Testis (tissue), 3 donors: ENCODE data around the gene EIF2D. TPM values are rescaled to one million over a fixed set of nuclear protein-coding genes. Genes with fewer than 3 reads are reported as not detected.

ENCODE experiments used
- DNase-seq: peaks from one replicate; pipeline ENCODE4 v3.0.0-alpha.2; 2019
- H3K27ac ChIP-seq, 2 donors: fragments of 200-600 bp; sonication (generic); one replicate each; pipeline ENCODE4 v1.5.1; 2019
- H3K27me3 ChIP-seq: fragments of 200-600 bp; sonication (generic); one replicate; pipeline ENCODE4 v1.5.1; 2019
- H3K36me3 ChIP-seq: fragments of 200-600 bp; sonication (generic); one replicate; pipeline ENCODE4 v1.5.1; 2017; ENCODE audit warnings: low read depth; ENCODE audit errors: missing control alignments
- H3K4me1 ChIP-seq: fragments of 200-600 bp; sonication (generic); one replicate; pipeline ENCODE4 v1.5.1; 2019
- H3K4me3 ChIP-seq, 2 donors: fragments of 200-600 bp; sonication (generic); one replicate each; pipeline ENCODE4 v1.5.1; 2017 to 2019
- H3K9me3 ChIP-seq: fragments of 200-600 bp; sonication (generic); one replicate; pipeline ENCODE4 v1.5.1; 2017
- CTCF ChIP-seq, 3 experiments: fragments of 450-650 bp in 2 of 3; fragments of 200-600 bp in 1 of 3; sonication (generic) in 1 of 3; IDR thresholded peaks; one replicate each; pipeline ENCODE4 v1.5.1; 2016 to 2019; ENCODE audit warnings: antibody characterized with exemption in 3 of 3, mild to moderate bottlenecking in 2 of 3, moderate library complexity in 1 of 3
- POLR2A ChIP-seq: fragments of 450-650 bp; IDR thresholded peaks from one replicate; pipeline ENCODE4 v1.6.1; 2017; ENCODE audit warnings: antibody characterized with exemption, mild to moderate bottlenecking, moderate library complexity
- WGBS, 2 donors: methylation state at CpG; one replicate each; pipeline ENCODE4 v1.1.5; 2018; 5-methylcytosine and 5-hydroxymethylcytosine counted together
- intact Hi-C: fragments of 100-400 bp; cut with DNase I; formaldehyde crosslinking; loops from one replicate; pipeline ENCODE4 v1.15.1; 2023; ENCODE audit warnings: low total_unique reads
- polyA plus RNA-seq: library from polyadenylated mRNA; stranded (reverse); fragments of 350-450 nt; fragmentation: Illumina TruSeq; extraction: RNeasy Lipid Tissue Mini Kit (QIAGEN cat#74804); gene quantifications from one replicate; pipeline ENCODE4 v1.2.3, GENCODE V29; 2014; ENCODE audit warnings: low read depth, low replicate concordance; ENCODE audit not compliant: insufficient read depth
- total RNA-seq, 2 donors: library from RNA; depleted of rRNA; stranded (reverse); fragments of >200 nt; gene quantifications; one replicate each; pipeline ENCODE4 v1.2.3, GENCODE V29; 2016

Gene EIF2D
- total and polyA plus RNA-seq, 3 donors from 2014 or later: 54.8 to 65.3 (median 59.4) TPM

- intact Hi-C loops: no loop called here
- Histone ChIP-seq H3K4me1 (peaks cover 10% of the 10 kb centered on the region), H3K27me3 (no peaks in the 10 kb centered on the region), H3K36me3 (no peaks in the 10 kb centered on the region), H3K9me3 (no peaks in the 10 kb centered on the region), H3K27ac (no peak overlapping the region), H3K4me3 (no peak overlapping the region)
- WGBS, 2 donors: 93 to 100% methylated on average over 1 of the region's 1 CpG
- no peak for DNase-seq
- TF ChIP-seq POLR2A (no peak), CTCF (IDR thresholded peaks at IDR 0.05) (no peak)
Observed at GRCh38 chr1:206563367-206564207, 48.7 kb downstream of the EIF2D start.

GRCh38 chr1:206560007-206560716 is 52.1 kb downstream of the EIF2D start:
- TF ChIP-seq POLR2A: no peak
- TF ChIP-seq CTCF (IDR thresholded peaks at IDR 0.05): no peak
- intact Hi-C loops: no loop called here
- peak; percentile 39 for DNase-seq
- Histone ChIP-seq H3K4me3 (no peak overlapping the region), H3K9me3 (no peaks in the 10 kb centered on the region), H3K27ac (peak overlapping the region in 1 of 2 donors; percentile 29), H3K36me3 (no peaks in the 10 kb centered on the region), H3K27me3 (no peaks in the 10 kb centered on the region), H3K4me1 (peaks cover 28% of the 10 kb centered on the region)
- WGBS, 2 donors: 54 to 65% methylated on average over 10 of the region's 10 CpGs

- Histone ChIP-seq H3K9me3 (no peaks in the 10 kb centered on the region), H3K4me1 (peaks cover 31% of the 10 kb centered on the region), H3K36me3 (no peaks in the 10 kb centered on the region), H3K4me3 (no peak overlapping the region), H3K27ac (peak overlapping the region in 1 of 2 donors; percentile 29), H3K27me3 (no peaks in the 10 kb centered on the region)
- intact Hi-C loops: no loop called here
- no peak for DNase-seq
- WGBS, 2 donors: 53 to 68% methylated on average over 5 of the region's 5 CpGs
- no peak for TF ChIP-seq POLR2A
- no peak for TF ChIP-seq CTCF (IDR thresholded peaks at IDR 0.05)
Observed at GRCh38 chr1:206559672-206559995, 52.6 kb downstream of the EIF2D start.

GRCh38 chr1:206558794-206559671 is 53.2 kb downstream of the EIF2D start:
- Histone ChIP-seq H3K27me3 (no peaks in the 10 kb centered on the region), H3K4me1 (peaks cover 31% of the 10 kb centered on the region), H3K27ac (peak overlapping the region in 1 of 2 donors; percentile 29), H3K36me3 (no peaks in the 10 kb centered on the region), H3K9me3 (no peaks in the 10 kb centered on the region), H3K4me3 (no peak overlapping the region)
- DNase-seq: no peak
- TF ChIP-seq CTCF (IDR thresholded peaks at IDR 0.05): no peak
- no peak for TF ChIP-seq POLR2A
- intact Hi-C loops: no loop called here
- WGBS, 2 donors: 81 to 93% methylated on average over 6 of the region's 6 CpGs
